NCI-H2196 (cell line): Measurements from ENCODE around the gene KLC1.
A peak's percentile ranks its signal among the peaks of the same experiment; 100 is the strongest.
"Not testable (repeated sequence)": the region's sequence is repeated elsewhere in the genome, so short reads cannot be mapped to it uniquely, and the experiment has no call there.

ENCODE experiments used
- DNase-seq: peaks from one replicate; lab custom pipeline; 2025; ENCODE audit not compliant: unreplicated experiment; lab: John Stamatoyannopoulos, UW

KLC1 gene

GRCh38 chr14:103688906-103689902, 60.2 kb downstream of the KLC1 start:
- no peak for DNase-seq

- DNase-seq = no peak
These were observed 61.3 kb downstream of the KLC1 start for GRCh38 chr14:103690332-103690731.

GRCh38 chr14:103691655-103692054, 62.6 kb downstream of the KLC1 start:
- not testable (repeated sequence) for DNase-seq

GRCh38 chr14:103692159-103692558, 63.1 kb downstream of the KLC1 start:
- DNase-seq = no peak

- DNase-seq = no peak
These were observed 63.9 kb downstream of the KLC1 start for GRCh38 chr14:103692871-103693270.

- no peak for DNase-seq
These were observed 64.5 kb downstream of the KLC1 start for GRCh38 chr14:103693515-103693914.

- DNase-seq = no peak
These were observed 65.6 kb downstream of the KLC1 start for GRCh38 chr14:103694572-103695026.

- no peak for DNase-seq
These were observed 66.5 kb downstream of the KLC1 start for GRCh38 chr14:103695296-103696069.

- DNase-seq = no peak
These were observed 67.0 kb downstream of the KLC1 start for GRCh38 chr14:103696070-103696402.

- DNase-seq = no peak
These were observed 67.6 kb downstream of the KLC1 start for GRCh38 chr14:103696466-103697071.

- no peak for DNase-seq
These were observed 68.2 kb downstream of the KLC1 start for GRCh38 chr14:103697206-103697602.

- DNase-seq = no peak
These were observed 68.8 kb downstream of the KLC1 start for GRCh38 chr14:103697603-103698379.

GRCh38 chr14:103698380-103699260, 69.6 kb downstream of the KLC1 start:
- DNase-seq = peak; percentile 54

GRCh38 chr14:103699261-103699661, 70.2 kb downstream of the KLC1 start:
- no peak for DNase-seq

GRCh38 chr14:103699901-103700752, 71.1 kb downstream of the KLC1 start:
- DNase-seq = no peak

- DNase-seq = no peak
These were observed 71.9 kb downstream of the KLC1 start for GRCh38 chr14:103700753-103701490.

GRCh38 chr14:103702095-103702494, 73.1 kb downstream of the KLC1 start:
- no peak for DNase-seq
